VCaP (cell line): Measurements from ENCODE around the gene ATP8A2.

Experiments used
- H3K27ac ChIP-seq: fragments of 450-650 bp; 2 replicates; pipeline ENCODE4 v1.5.1; 2017
- TF ChIP-seq, protein P1 (sequence below): fragments of 450-650 bp; conservative IDR thresholded peaks from 2 replicates; pipeline ENCODE4 v1.5.1; 2017; ENCODE audit warnings: mild to moderate bottlenecking, moderate library complexity

The ATP8A2 gene

GRCh38 chr13:25598421-25598820 lies 226.6 kb downstream of the ATP8A2 start:
- H3K27ac ChIP-seq = no peak overlapping the region
- TF ChIP-seq, protein P1, sequence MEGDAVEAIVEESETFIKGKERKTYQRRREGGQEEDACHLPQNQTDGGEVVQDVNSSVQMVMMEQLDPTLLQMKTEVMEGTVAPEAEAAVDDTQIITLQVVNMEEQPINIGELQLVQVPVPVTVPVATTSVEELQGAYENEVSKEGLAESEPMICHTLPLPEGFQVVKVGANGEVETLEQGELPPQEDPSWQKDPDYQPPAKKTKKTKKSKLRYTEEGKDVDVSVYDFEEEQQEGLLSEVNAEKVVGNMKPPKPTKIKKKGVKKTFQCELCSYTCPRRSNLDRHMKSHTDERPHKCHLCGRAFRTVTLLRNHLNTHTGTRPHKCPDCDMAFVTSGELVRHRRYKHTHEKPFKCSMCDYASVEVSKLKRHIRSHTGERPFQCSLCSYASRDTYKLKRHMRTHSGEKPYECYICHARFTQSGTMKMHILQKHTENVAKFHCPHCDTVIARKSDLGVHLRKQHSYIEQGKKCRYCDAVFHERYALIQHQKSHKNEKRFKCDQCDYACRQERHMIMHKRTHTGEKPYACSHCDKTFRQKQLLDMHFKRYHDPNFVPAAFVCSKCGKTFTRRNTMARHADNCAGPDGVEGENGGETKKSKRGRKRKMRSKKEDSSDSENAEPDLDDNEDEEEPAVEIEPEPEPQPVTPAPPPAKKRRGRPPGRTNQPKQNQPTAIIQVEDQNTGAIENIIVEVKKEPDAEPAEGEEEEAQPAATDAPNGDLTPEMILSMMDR = no peak

DNA sequence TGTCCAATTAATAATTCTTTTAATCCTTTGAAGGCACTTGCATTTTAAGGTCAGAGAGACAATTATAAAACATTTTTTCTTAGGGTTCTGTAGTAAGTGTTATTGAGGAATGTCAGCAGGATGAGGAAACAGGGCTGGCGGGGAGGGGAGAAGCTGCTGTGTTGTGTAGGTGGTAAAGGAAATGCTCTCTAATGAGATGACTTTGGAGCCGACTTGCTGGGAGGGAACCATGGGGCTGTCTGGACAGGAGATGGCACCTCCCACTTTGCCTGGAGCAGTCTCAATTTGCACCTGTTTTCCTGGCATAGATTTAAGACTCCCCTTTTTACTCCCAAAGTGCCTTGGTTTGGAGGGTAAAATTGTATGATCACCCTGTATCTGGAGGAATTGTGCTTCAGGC lies 230.4 kb downstream of the ATP8A2 start:
- TF ChIP-seq, protein P1 = no peak
- no peak overlapping the region for H3K27ac ChIP-seq

DNA sequence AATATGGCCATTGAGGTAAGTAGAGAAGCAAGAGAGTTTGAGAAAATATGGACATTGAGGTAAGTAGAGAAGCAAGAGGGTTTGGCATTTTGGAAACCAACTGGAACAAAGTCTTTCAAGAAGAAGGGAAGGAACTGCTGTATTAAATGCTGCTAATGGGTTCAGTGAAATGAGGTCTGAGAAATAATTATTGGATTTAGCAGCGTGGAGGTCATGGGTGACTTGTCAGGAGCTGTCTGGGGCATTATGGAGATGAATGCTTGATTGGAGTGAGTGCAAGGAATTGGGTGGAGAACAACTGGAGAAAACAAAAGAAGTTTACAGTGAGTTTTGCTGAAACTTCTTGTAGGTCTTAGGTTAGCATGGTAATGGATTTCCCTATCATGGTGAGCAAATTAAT lies 232.3 kb downstream of the ATP8A2 start:
- no peak overlapping the region for H3K27ac ChIP-seq
- TF ChIP-seq, protein P1 = no peak

GRCh38 chr13:25607096-25607495 lies 235.3 kb downstream of the ATP8A2 start:
- TF ChIP-seq, protein P1 = no peak
- no peak overlapping the region for H3K27ac ChIP-seq

DNA sequence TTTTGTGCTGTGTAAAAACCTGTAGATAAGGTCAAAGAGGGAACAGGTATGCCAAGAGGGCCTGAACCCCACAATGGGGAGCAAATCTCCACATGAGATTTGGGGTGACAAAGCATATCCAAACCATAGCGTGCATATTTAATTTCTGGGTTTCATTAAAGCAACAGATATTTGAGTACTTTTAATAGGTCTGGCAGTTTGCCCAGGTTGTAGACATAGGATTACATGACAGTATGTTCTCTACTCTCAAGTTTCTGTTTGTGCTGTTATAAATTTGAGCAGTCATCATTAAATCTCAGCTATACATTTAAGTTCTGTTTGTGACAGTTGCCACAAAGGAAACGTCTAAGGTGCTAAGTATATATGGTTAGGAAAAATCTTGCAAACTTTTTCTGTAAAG lies 236.4 kb downstream of the ATP8A2 start:
- TF ChIP-seq, protein P1 = no peak
- no peak overlapping the region for H3K27ac ChIP-seq

DNA sequence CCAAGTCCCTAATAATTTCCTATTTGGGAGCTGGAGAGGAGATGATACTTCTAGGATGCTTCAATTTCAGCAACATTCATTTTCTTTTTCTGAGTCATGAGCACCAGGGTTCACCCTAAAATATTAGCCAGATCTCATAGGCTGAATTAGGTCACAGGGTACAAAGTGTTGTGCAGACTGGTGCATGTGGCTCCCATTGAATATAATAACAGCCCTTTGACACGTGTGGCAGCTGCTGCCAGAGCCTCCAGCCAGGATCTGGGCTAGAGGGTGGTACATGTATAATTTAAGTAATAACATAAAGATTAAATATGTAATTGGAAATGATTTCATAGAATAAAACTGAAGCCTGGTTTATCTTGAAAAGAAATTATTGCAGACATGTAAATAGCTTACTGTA lies 244.9 kb downstream of the ATP8A2 start:
- H3K27ac ChIP-seq = no peak overlapping the region
- TF ChIP-seq, protein P1 = no peak

DNA sequence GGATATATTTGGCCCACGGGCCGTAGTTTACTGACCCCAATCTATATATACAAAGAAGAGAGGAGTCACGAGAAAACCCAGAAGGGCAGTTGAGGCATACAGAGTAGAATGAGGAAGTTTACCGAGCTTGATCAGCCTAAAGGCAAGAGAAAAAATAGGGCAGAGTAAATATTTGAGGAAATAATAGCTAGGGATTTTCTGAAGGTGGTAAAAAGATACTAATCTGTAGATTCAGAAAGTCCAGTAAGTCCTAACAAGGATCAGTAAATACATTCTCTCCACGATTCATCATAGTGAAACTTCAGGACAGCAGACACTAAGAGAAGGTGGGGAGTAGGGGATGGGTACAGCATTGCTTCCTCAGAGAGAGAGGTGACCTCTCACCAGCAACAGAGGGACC lies 248.1 kb downstream of the ATP8A2 start:
- TF ChIP-seq, protein P1 = no peak
- H3K27ac ChIP-seq = no peak overlapping the region

DNA sequence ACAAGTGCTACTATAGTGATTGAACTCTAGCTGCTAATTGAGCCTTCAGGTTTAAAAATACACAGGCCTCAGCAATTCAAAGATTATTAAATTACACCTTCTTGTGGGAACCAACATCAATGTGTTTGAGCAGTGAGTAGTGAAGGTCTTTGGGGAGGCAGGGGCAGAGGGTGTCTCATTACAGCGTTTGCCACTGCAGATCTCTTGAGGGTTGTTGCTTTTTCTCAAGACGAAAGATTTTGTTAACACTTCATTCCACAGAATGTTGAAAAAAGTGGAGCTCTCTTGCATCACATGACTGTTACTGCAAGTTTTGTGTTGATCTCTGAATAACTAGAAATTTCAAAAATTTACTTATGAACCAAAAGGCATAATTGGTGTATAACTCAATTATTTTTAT lies 253.6 kb downstream of the ATP8A2 start:
- TF ChIP-seq, protein P1 = no peak

More for the DNA sequence above, 253.6 kb downstream of the ATP8A2 start:
- no peak overlapping the region for H3K27ac ChIP-seq
